ENCODE data around the gene COBL.

COBL gene

GRCh38 chr7:51034521-51035264, 281.9 kb downstream of the COBL start:
- no peak for DNase-seq

GRCh38 chr7:51033727-51034520, 282.7 kb downstream of the COBL start:
- no peak for DNase-seq

GRCh38 chr7:51031791-51032515, 284.7 kb downstream of the COBL start:
- DNase-seq = no peak

GRCh38 chr7:51031216-51031615, 285.4 kb downstream of the COBL start:
- DNase-seq = no peak

GRCh38 chr7:51029701-51030191, 286.9 kb downstream of the COBL start:
- no peak for DNase-seq

- no peak for DNase-seq
These were observed 287.5 kb downstream of the COBL start for GRCh38 chr7:51029131-51029530.

- DNase-seq = no peak
These were observed 288.4 kb downstream of the COBL start for GRCh38 chr7:51027935-51028830.

GRCh38 chr7:51027106-51027934, 289.3 kb downstream of the COBL start:
- DNase-seq = no peak

GRCh38 chr7:51026341-51026740, 290.3 kb downstream of the COBL start:
- DNase-seq = no peak

GRCh38 chr7:51025668-51026067, 290.9 kb downstream of the COBL start:
- DNase-seq = no peak

GRCh38 chr7:51024867-51025266, 291.7 kb downstream of the COBL start:
- no peak for DNase-seq

- no peak for DNase-seq
These were observed 293.1 kb downstream of the COBL start for GRCh38 chr7:51023547-51023946.

- no peak for DNase-seq
These were observed 293.8 kb downstream of the COBL start for GRCh38 chr7:51022821-51023220.

- no peak for DNase-seq
These were observed 294.6 kb downstream of the COBL start for GRCh38 chr7:51021906-51022570.

GRCh38 chr7:51020944-51021343, 295.7 kb downstream of the COBL start:
- no peak for DNase-seq

GRCh38 chr7:51019891-51020870, 296.4 kb downstream of the COBL start:
- DNase-seq = no peak

GRCh38 chr7:51019191-51019844, 297.3 kb downstream of the COBL start:
- no peak for DNase-seq

GRCh38 chr7:51017576-51018535, 298.8 kb downstream of the COBL start:
- DNase-seq = no peak

Measured in effector CD4-positive, alpha-beta T cell (primary cell).